Activated T-cell treated with anti-CD3 and anti-CD28 coated beads for 24 hours (primary cell): ENCODE measurements around the gene DUSP1.
"Not testable (repeated sequence)": the region's sequence is repeated elsewhere in the genome, so short reads cannot be mapped to it uniquely, and the experiment has no call there.

Source experiments
- DNase-seq: peaks from one replicate; pipeline ENCODE4 v3.0.0-alpha.2; 2020; ENCODE audit warnings: low read depth

Gene DUSP1

GRCh38 chr5:172797771-172798191 is 26.8 kb upstream of the DUSP1 start:
- DNase-seq, result no peak

GRCh38 chr5:172796306-172796705 is 25.3 kb upstream of the DUSP1 start:
- DNase-seq, result no peak

DNA sequence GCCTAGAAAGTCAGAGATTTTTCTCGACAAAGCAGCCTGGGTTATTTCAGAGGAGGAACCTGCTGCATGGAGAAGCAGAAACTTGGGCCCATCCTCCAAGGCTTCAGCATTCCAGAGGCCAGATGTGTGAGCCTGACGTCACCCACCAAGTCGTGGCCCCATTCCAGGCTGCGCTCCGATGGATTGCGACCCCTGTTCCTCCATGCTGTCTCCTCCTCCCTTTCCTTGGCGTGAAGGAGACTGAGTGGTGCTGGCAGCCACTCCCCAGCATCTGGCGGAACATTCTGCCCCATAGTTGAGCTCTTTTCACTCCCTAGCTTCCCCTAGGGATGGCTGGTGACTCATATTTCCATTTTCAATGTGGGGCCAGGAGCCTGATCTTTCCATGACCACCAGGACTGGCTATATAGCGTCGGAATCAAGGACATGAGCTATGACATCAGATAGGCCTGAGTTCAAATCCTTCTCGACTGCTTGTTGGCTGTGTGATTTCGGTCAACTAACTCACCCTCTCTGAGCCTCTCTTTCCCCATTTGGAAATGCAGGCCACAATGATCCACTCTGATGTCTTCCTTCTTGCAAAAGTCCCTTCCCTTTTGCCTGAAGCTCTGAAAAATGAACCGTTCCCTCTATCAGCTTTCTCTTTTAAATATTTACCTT is 24.5 kb upstream of the DUSP1 start:
- no peak for DNase-seq

DNA sequence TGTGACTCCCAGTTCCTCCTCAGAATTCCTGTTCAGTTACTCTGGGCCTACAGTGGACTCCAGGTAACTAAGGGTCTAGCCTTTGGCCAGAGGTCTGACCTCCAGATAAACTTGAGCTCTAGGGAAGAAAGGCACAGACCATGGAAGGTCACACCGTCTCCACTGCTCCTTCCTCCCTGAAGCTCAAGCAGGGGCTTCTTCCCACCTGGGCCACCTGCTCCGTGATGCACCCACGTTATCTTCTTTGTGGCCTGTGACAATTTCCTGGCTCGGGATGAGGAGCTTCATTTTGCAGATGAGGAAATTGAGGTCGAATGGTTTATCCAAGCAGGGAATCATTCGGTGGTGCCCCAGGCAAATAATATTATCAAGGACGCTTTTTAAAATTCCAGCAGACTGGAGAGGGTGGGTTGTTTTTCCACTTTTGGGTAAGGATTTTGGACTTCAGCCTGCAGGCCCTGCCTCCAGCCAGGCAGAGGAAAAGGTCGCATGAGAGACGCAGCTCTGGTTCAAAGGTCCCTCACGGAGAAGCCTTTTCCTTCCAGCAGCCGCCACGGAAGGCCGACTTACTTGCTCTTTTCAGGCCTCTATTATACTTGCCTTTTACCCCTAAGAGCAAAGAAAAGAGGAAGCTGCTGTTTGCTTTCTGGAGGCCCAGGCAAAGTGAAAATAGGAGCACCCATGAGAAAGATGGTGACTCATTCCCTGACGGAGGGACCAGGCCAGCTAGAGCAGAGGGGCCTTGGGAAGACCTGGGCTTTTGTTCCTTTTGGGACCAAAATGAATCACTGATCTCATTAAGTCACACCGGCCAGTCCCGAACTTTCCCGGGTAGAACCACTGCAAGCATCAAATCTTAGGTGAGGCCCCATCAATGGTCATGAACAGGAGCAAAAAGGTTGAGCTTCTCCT is 22.8 kb upstream of the DUSP1 start:
- DNase-seq, result no peak

GRCh38 chr5:172792701-172793570 is 21.9 kb upstream of the DUSP1 start:
- DNase-seq, result no peak

GRCh38 chr5:172791726-172792445 is 20.9 kb upstream of the DUSP1 start:
- no peak for DNase-seq

DNA sequence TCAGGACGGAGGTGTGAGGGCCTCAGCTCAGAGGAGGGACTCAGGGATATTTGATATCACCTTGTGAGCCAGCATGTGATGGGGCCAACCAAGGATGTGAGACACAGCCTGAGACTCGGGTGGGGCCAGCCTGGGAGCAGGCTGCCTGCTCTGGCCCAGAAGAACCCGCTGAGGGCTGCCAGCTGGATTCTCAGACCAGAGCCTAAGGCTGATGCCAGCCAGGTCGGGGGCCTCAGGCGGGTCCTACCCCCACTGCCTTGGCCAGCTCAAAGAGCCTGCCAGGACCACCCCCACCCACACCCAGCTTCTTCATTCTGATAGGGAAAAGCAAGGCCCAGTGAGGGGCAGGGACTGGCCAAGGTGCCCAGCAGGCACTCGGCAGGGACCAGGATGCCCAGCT is 20.3 kb upstream of the DUSP1 start:
- no peak for DNase-seq

- DNase-seq, result no peak
Measured at GRCh38 chr5:172790496-172790889, 19.5 kb upstream of the DUSP1 start.

DNA sequence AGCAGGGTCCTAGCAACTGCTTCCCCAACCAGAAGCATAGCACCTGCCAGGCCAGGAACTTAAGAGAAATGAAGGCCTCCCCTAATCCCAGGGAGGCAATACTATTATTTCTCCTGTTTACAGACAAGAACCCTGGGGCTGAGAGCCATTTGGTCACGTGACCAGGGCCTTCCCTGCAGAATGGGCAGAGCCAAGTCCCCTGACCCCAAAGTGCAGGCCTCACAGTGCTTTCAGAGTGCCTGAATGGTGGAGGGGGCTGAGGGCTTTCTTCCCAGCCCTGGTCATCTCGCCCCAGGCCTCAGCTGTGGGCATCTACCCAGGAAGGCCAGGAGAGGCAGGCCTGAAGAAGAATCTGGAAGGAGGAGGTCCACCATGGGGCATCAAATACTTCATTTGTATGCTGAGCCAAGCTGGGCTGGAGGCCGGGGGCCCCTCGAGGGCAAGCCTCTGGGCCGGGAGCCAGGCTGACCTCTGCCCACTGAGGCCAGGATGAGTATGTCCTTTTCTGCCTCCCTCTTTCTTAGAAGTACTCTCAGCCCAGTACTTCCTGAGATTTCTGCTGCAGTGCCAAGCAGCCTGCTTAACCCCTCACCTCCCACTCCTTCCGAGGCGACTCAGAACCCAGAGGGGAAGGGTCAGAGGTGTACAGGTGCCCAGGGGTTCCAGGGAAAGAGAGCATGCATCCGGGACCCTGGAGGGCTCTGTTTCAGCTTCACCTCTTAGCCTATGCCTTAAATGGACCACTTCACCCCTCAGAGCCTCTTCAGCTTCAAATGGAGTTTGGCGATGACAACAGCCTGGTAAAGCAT is 18.9 kb upstream of the DUSP1 start:
- no peak for DNase-seq

- no peak for DNase-seq
Measured at GRCh38 chr5:172788771-172789686, 18.0 kb upstream of the DUSP1 start.

DNA sequence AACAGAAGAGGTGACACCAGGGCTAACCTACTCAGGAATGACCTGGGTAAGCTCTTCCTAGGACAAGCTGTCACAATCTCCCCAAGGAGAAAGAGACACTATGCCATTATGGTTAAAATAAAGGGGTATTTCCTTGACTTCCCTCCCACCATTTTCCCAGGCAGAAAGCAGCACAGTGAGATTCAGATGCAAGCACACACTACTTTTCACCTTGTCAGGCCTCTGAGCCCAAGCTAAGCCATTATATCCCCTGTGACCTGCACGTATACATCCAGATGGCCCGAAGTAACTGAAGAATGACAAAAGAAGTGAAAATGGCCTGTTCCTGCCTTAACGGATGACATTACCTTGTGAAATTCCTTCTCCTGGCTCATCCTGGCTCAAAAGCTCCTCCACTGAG is 16.5 kb upstream of the DUSP1 start:
- not testable (repeated sequence) for DNase-seq

GRCh38 chr5:172786736-172787462 is 15.9 kb upstream of the DUSP1 start:
- no peak for DNase-seq

DNA sequence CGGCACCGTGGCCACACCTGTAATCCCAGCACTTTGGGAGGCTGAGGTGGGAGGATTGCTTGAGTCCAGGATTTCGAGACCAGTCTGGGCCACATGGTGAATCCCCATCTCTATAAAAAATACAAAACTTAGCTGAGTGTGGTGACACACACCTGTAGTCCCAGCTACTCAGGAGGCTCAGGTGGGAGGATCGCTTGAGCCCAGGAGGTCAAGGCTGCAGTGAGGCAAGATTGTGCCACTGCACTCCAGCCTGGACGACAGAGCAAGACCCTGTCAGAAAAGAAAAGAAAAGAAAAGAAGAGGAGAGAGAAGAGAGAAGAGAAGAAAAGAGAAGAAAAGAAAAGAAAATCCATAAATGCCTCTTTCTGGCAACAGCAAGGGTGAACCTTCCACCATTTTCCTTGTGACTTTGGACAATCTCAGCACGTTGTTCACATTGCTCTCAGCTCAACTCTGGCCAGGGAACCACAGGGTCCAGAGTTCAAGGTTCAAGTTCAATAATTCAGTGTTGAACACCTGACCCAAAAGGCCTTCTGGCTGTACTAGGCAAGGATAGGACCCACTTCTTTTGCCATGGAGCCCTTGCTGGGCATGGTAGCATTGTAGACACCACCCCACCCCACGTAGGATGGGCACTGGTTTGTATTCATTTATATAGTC is 14.6 kb upstream of the DUSP1 start:
- no peak for DNase-seq

DNA sequence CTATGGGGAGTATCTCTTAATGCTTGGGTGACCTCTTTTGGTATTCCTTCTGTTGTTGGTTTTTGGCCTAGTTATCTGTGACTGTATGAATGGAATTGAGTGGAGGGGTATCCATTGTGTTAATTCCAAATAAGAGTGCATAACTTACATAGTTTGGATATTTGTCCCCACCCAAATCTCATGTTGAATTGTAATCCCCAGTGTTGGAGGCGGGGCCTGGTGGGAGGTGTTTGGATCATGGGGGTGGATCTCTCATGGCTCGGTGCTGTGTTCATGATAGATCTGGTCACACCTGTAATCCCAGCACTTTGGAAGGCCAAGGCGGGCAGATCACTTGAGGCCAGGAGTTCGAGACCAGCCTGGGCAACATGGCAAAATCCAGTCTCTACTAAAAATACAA is 13.2 kb upstream of the DUSP1 start:
- not testable (repeated sequence) for DNase-seq

GRCh38 chr5:172783319-172783718 is 12.3 kb upstream of the DUSP1 start:
- DNase-seq, result not testable (repeated sequence)

- DNase-seq, result no peak
Measured at GRCh38 chr5:172782169-172783039, 11.4 kb upstream of the DUSP1 start.

- DNase-seq, result no peak
Measured at GRCh38 chr5:172779691-172780341, 8.8 kb upstream of the DUSP1 start.
